Measurements from ENCODE around the gene CDK2. TPM values are rescaled to one million over a fixed set of nuclear protein-coding genes. Genes with fewer than 3 reads are reported as not detected.

Gene CDK2
- polyA plus RNA-seq, 1 of the 3 experiments (the other 2 are of a cell fraction): 43.3 TPM

DNA sequence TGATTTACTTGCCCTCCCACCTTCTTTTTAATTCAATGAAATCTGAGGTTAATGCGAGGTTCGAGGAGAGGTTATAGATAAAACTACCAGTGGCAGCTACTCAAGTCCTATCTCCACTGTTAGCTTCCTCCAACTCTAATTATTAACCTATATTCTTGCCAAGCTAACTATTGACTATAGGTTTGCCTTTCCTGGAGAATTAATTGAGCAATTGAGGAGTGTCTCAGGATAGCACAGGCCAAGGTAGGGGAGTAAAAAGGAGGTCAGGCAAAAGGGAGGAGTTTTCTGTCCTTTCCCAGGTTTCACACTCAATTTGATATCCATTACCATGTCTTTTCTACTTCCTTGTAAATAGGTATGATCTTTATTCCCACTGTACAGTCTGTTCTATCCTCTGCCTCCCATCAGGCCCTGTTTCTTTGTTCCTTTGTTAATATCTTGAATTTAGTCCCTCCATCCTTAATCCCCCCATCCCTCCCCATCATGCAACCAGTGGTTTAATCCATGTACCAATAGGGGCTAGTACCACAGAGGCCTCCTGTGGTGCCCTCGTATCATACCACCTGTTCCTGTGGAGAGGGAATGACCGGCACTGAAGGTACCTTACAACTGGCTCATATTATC, 26.7 kb downstream of the CDK2 start:
- Histone ChIP-seq H3K79me2 (ENCODE audit: insufficient read depth) (peaks cover 2% of the 10 kb centered on the region; the same call in 1 of the 2 replicates), H3K9me3 (no peaks in the 10 kb centered on the region), H4K20me1 (ENCODE audit: insufficient read depth) (no peaks in the 10 kb centered on the region), H3F3A (replicated peaks; ENCODE audit: insufficient read depth) (peaks cover 26% of the 10 kb centered on the region), H3K4me1 (ENCODE audit: control insufficient read depth in 1 of 2, insufficient read depth in 2 of 2, low read depth in 1 of 2, low read length in 1 of 2) (peaks cover 0 to 3% of the 10 kb centered on the region in 2 experiments; a peak in 1 of 4 replicates), H2AFZ (ENCODE audit: low read depth) (no peak overlapping the region), H3K4me2 (no peak overlapping the region), H3K36me3 (replicated peaks in 1 of 2; ENCODE audit: control insufficient read depth in 1 of 2, insufficient read depth in 2 of 2, low read length in 1 of 2) (peaks cover 36 to 49% of the 10 kb centered on the region in 2 experiments), H3K9ac (no peak overlapping the region), H3K9me2 (no peaks in the 10 kb centered on the region), H3K4me3 (ENCODE audit: low read depth in 2 of 2, low read length in 1 of 2) (no peak overlapping the region), H3K27me3 (ENCODE audit: insufficient read depth) (no peaks in the 10 kb centered on the region), H3K27ac (ENCODE audit: low read depth in 2 of 2, low read length in 1 of 2) (no peak overlapping the region)
- TF ChIP-seq SIN3A (IDR thresholded peaks at IDR 0.05; ENCODE audit: borderline replicate concordance, low read depth, low read length) (no peak), MXI1 (IDR thresholded peaks at IDR 0.05; ENCODE audit: low read depth, low read length) (no peak), CHD2 (IDR thresholded peaks at IDR 0.05; ENCODE audit: low read length, partially characterized antibody) (no peak), GATA2 (CRISPR knock-in tag; IDR thresholded peaks at IDR 0.05) (no peak), NRF1 (IDR thresholded peaks at IDR 0.05; ENCODE audit: low read depth, low read length) (no peak)
- TF ChIP-seq, protein P1, sequence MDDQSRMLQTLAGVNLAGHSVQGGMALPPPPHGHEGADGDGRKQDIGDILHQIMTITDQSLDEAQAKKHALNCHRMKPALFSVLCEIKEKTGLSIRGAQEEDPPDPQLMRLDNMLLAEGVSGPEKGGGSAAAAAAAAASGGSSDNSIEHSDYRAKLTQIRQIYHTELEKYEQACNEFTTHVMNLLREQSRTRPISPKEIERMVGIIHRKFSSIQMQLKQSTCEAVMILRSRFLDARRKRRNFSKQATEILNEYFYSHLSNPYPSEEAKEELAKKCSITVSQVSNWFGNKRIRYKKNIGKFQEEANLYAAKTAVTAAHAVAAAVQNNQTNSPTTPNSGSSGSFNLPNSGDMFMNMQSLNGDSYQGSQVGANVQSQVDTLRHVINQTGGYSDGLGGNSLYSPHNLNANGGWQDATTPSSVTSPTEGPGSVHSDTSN (IDR thresholded peaks at IDR 0.05): no peak
- TF ChIP-seq, protein P2, sequence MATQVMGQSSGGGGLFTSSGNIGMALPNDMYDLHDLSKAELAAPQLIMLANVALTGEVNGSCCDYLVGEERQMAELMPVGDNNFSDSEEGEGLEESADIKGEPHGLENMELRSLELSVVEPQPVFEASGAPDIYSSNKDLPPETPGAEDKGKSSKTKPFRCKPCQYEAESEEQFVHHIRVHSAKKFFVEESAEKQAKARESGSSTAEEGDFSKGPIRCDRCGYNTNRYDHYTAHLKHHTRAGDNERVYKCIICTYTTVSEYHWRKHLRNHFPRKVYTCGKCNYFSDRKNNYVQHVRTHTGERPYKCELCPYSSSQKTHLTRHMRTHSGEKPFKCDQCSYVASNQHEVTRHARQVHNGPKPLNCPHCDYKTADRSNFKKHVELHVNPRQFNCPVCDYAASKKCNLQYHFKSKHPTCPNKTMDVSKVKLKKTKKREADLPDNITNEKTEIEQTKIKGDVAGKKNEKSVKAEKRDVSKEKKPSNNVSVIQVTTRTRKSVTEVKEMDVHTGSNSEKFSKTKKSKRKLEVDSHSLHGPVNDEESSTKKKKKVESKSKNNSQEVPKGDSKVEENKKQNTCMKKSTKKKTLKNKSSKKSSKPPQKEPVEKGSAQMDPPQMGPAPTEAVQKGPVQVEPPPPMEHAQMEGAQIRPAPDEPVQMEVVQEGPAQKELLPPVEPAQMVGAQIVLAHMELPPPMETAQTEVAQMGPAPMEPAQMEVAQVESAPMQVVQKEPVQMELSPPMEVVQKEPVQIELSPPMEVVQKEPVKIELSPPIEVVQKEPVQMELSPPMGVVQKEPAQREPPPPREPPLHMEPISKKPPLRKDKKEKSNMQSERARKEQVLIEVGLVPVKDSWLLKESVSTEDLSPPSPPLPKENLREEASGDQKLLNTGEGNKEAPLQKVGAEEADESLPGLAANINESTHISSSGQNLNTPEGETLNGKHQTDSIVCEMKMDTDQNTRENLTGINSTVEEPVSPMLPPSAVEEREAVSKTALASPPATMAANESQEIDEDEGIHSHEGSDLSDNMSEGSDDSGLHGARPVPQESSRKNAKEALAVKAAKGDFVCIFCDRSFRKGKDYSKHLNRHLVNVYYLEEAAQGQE (IDR thresholded peaks at IDR 0.05; ENCODE audit: low read depth, low read length): no peak
- ChIA-PET POLR2A (no interaction called here), CTCF (interaction anchor here (1.5 to 10.8 kb wide), 2 partner anchors 9 to 31 kb away, joined by 4 to 183 read pairs; partner anchors contain the start of gene IKZF4)
- DNase-seq: no peak
- WGBS (ENCODE audit: low lambda C conversion rate): 89% methylated on average over 4 of the region's 4 CpGs

DNA sequence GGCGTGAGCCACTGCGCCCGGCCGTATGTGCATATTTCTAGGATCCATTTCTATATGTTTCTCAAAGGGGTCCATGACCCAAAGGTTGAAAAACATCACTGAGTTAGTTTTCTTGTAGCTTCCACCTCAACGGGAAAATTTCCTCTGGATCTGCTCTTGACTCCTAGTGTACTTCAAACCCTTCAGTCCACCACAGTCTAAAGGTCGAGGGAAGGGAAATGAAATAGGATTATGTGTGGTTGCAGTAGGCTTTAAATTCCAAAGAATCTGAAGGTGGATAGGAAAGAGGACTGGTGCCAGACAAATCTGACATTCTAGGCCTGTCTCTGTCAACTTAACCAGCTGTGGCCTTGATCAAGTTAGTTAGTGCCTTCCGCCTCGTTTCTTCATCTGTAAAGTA, 28.7 kb downstream of the CDK2 start:
- Histone ChIP-seq H3K36me3 (replicated peaks in 1 of 2; ENCODE audit: control insufficient read depth in 1 of 2, insufficient read depth in 2 of 2, low read length in 1 of 2) (peaks cover 19 to 41% of the 10 kb centered on the region in 2 experiments), H3K9me3 (no peaks in the 10 kb centered on the region), H3K9ac (no peak overlapping the region), H3K4me3 (ENCODE audit: low read depth in 2 of 2, low read length in 1 of 2) (no peak overlapping the region), H3K4me1 (ENCODE audit: control insufficient read depth in 1 of 2, insufficient read depth in 2 of 2, low read depth in 1 of 2, low read length in 1 of 2) (peaks cover 0 to 3% of the 10 kb centered on the region in 2 experiments; a peak in 1 of 4 replicates), H3K9me2 (no peaks in the 10 kb centered on the region), H4K20me1 (ENCODE audit: insufficient read depth) (no peaks in the 10 kb centered on the region), H3K79me2 (ENCODE audit: insufficient read depth) (peaks cover 9% of the 10 kb centered on the region; the same call in 1 of the 2 replicates), H3K27ac (ENCODE audit: low read depth in 2 of 2, low read length in 1 of 2) (no peak overlapping the region), H3F3A (replicated peaks; ENCODE audit: insufficient read depth) (peaks cover 26% of the 10 kb centered on the region), H3K4me2 (no peak overlapping the region), H2AFZ (ENCODE audit: low read depth) (no peak overlapping the region), H3K27me3 (ENCODE audit: insufficient read depth) (no peaks in the 10 kb centered on the region)
- POLR2A ChIA-PET: interaction anchor here (1.1 to 1.4 kb wide), 2 partner anchors 11 to 34 kb away, joined by 4 read pairs; no protein-coding TSS in a partner anchor
- TF ChIP-seq FOXJ3 (CRISPR knock-in tag; IDR thresholded peaks at IDR 0.05): no peak
- TF ChIP-seq TEAD4 (IDR thresholded peaks at IDR 0.05; ENCODE audit: borderline replicate concordance, insufficient read depth): no peak
- no peak for TF ChIP-seq FOXM1 (IDR thresholded peaks at IDR 0.05; ENCODE audit: low read depth)
- no peak for TF ChIP-seq SIN3A (IDR thresholded peaks at IDR 0.05; ENCODE audit: borderline replicate concordance, low read depth, low read length)
- no peak for TF ChIP-seq JUND (IDR thresholded peaks at IDR 0.05)
- TF ChIP-seq TCF12 (IDR thresholded peaks at IDR 0.05): no peak
- no peak for TF ChIP-seq FOSL2 (IDR thresholded peaks at IDR 0.05; ENCODE audit: borderline replicate concordance, low read depth)
- no peak for TF ChIP-seq ELF1 (IDR thresholded peaks at IDR 0.05)
- no peak for TF ChIP-seq RCOR1 (IDR thresholded peaks at IDR 0.05; ENCODE audit: low read length)
- no peak for TF ChIP-seq GATA2 (CRISPR knock-in tag; IDR thresholded peaks at IDR 0.05)
- TF ChIP-seq GABPA (IDR thresholded peaks at IDR 0.05; ENCODE audit: low read depth): no peak
- TF ChIP-seq, protein P3, sequence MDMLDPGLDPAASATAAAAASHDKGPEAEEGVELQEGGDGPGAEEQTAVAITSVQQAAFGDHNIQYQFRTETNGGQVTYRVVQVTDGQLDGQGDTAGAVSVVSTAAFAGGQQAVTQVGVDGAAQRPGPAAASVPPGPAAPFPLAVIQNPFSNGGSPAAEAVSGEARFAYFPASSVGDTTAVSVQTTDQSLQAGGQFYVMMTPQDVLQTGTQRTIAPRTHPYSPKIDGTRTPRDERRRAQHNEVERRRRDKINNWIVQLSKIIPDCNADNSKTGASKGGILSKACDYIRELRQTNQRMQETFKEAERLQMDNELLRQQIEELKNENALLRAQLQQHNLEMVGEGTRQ (IDR thresholded peaks at IDR 0.05; ENCODE audit: borderline replicate concordance, low read depth, low read length): no peak
- TF ChIP-seq NRF1 (IDR thresholded peaks at IDR 0.05; ENCODE audit: low read depth, low read length): no peak
- 91% methylated on average over 8 of the region's 8 CpGs for WGBS (ENCODE audit: low lambda C conversion rate)
- CTCF ChIA-PET: interaction anchor here (1.0 to 10.8 kb wide), 23 partner anchors 10 to 318 kb away, joined by 3 to 183 read pairs (median 8); partner anchors contain the start of genes IKZF4, RAB5B, RPL41 and ZC3H10
- DNase-seq: no peak
